AG08396 (cell line): Measurements from ENCODE around the gene POTEJ.
"Not testable (repeated sequence)": the region's sequence is repeated elsewhere in the genome, so short reads cannot be mapped to it uniquely, and the experiment has no call there.

Source experiments
- DNase-seq: peaks from one replicate; pipeline ENCODE4 v3.0.0; 2012; ENCODE audit warnings: low spot score, mixed read lengths

Gene POTEJ

DNA sequence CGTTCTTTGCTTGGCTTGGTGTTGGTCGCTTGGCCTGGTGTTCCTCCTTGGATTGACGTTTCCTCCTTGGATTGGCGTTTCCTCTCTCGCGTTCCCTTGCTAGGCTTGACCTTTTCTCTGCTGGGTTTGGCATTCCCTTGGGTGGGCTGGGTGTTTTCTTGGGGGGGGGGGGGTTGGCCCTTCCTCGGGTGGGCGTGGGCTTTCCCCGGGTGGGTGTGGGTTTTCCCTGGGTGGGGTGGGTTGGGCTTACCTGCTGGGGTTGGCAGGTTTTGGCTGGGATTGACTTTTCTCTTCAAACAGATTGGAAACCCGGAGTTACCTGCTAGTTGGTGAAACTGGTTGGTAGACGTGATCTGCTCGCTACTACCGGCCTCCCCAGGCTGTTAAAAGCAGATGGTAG is at the start of gene POTEJ:
TSS of gene POTEJ (plus strand) at position 301 of the 400 bp plus-strand sequence. CDS start at position 394, 93 bp downstream.
- DNase-seq: not testable (repeated sequence)

DNA sequence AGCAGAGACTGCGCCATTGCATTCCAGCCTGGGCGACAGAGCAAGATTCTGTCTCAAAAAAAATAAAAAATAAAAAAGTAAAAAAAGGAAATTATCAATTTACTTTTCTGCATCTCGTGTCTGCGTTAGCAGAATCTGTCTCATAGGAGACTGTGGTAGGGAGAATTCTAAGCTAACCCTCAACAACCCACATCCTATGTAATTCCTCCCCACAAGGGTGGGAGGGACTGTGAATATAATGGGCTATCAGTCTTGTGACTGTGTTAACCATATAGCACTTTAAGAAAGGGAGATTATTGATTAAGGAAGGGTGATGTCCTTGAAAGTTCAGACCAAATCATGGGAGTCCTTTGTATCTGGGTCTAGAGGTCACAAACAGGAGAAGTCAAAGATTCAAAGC is 45.1 kb upstream of the POTEJ start:
- not testable (repeated sequence) for DNase-seq

GRCh38 chr2:130571929-130572328 is 39.3 kb upstream of the POTEJ start:
- not testable (repeated sequence) for DNase-seq

GRCh38 chr2:130574230-130574629 is 37.0 kb upstream of the POTEJ start:
- not testable (repeated sequence) for DNase-seq

DNA sequence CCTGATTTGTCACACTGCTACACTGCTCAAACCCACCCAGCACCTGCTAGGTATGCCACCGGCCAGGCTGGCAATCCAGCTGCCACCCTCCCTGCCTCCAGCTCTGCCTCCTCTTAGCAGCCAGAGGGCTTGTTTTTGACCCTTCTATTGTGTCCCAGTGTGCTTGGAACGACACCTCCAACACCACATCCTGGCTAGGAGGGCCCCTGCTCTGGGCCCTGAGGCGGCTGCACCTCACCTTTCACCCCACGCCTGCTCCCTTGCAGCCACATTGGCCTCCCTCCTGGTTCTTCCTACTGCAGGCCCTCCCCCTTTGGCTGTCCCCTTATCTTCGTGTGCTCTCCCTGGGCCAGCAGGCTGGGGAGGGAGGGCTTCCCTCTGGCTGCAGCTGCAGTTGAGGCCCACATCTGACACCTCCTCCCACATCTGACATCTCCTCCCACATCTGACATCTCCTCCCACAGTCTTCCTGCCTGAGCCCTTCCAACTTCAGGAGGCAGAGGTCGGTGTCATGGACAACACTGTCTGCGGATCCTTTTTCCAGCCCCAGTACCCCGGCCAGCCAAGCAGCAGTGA is 34.9 kb upstream of the POTEJ start:
- DNase-seq: not testable (repeated sequence)

DNA sequence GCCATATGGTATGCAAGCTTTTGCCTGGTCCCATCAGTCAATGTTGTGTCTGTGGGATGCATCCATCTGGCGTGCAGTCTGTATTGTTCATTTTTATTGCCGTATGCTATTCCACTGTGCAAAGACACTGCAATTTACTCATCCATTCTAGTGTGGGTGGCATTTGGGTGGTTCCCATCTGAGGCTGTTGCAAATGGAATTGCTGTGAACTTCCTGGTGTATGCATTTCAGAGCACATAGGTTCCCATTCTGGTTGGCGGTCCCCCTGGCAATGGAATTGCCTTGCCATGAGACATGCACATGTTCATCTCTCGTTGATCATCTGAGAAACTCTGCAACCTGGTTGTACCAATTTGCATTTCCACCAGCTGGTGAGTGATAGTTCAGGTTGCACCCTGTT is 33.7 kb upstream of the POTEJ start:
- not testable (repeated sequence) for DNase-seq

DNA sequence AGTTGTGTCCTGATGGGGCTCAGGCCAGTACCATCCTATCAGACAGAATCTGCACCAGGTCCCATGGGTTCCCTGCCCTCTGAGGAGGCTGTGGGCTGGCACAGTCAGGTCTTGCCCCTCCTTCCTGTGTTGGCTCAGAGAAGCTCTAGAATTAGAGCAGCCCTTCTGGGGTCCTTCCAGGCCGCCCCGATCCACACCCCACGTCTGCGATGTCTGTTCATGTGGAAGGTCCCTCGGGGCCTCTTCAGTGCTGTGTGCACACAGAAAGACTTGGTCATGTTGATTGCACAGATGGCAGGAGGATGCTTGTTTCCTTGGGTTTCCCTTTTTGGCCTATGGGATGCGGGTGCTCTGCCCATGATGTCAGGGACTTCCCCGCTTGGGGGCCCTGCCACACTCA is 32.1 kb upstream of the POTEJ start:
- not testable (repeated sequence) for DNase-seq

- not testable (repeated sequence) for DNase-seq
These were observed 29.7 kb upstream of the POTEJ start for GRCh38 chr2:130581491-130581890.

DNA sequence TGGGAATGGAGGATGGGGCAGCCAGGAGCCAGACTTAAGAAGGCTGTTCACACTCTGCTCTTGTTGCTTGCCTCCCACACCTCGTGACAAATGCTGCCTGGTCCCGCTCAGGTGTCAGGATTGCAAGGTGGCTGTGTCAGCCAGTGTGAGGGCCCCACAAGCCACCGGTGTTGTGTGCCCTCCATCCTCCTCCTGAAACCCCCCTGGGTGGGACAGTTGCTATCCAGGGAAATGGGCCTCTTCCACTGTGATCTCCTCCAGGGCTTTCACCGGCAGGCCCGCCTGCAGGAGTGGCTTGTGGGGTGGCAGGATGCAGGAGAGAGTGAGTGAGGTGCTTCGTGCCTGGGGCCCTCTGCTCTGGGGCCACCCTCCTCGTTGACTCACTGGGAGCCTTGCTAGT is 28.3 kb upstream of the POTEJ start:
- not testable (repeated sequence) for DNase-seq

GRCh38 chr2:130583582-130583981 is 27.7 kb upstream of the POTEJ start:
- DNase-seq: not testable (repeated sequence)

DNA sequence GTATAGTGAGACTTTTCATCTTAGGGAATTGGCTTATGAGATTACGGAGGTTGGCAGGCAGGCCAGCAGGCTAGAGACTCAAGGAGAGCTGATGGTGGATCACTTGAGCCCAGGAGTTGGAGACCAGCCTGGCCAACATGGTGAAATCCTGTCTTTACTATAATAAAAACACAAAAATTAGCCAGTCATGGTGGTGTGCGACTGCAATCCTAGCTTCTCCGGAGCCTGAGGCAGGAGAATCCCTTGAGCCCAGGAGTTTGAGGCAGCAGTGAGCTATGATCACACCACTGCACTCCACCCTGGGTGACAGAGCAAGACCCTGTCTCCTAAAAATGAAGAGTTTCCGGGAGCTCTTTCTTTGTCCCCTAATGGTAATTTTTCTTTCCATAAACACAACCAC is 26.5 kb upstream of the POTEJ start:
- DNase-seq: not testable (repeated sequence)

GRCh38 chr2:130588688-130589458 is 22.4 kb upstream of the POTEJ start:
- DNase-seq: not testable (repeated sequence)

GRCh38 chr2:130590170-130590841 is 20.9 kb upstream of the POTEJ start:
- DNase-seq: not testable (repeated sequence)

GRCh38 chr2:130590842-130591359 is 20.3 kb upstream of the POTEJ start:
- DNase-seq: not testable (repeated sequence)

- DNase-seq: not testable (repeated sequence)
These were observed 18.3 kb upstream of the POTEJ start for GRCh38 chr2:130592791-130593414.

DNA sequence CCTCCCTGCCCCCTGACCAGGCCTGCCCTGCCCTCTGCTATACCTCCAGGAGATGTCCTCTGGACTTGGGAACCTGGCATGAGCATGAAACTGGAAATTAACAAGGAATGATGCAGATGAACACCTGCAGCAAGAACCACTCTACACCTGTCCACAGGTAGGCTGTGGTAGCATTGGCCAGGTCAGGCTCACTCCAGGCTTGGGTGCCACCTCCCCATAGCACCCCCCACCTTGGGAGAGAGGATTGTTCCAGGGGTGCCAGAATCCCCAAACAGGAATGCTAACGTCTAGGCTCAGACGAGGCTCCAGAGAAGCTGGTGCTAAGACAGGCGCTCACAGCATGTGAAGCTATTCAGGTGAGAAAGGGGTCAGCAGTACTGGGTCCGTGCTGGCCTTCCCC is 17.2 kb upstream of the POTEJ start:
- DNase-seq: not testable (repeated sequence)

DNA sequence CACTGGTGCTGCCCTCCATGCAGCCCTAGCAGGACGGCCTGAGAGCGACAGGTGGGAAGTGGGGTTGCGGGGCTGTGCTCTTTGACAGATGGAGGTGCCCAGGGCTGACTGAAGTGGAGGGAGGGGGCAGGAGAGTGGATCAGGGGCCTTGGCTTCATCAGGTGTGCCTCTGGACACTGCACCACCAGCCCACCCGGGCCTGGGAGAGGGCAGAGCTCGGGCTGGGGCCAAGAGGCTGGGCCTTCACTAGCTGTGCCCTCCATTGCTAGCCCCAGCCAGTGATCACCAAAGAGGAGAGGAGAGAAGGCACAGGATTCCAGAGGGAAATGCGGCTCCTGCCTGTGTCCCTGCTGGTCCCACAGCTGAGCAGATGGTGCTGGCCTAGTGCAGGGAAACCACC is 14.5 kb upstream of the POTEJ start:
- not testable (repeated sequence) for DNase-seq

DNA sequence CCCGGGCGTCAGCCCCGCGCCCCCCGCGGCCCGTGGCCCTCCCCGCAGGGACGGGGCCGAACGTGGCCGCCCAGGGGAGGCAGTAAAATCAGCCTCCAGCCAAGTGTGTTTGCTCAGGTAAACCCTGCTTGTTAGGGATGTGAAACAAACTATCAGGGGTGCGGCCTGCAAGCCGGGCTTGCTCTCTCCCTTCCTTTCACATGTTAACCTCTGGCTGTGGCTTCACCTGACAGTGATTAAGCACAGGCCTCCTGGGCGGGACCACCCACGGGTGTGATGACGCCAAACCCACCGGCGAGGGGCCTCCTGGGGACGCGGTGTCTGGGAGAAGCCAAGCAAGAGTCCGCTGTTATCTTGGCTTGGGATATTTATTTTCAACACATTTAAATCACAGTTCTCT is 13.2 kb upstream of the POTEJ start:
- DNase-seq: not testable (repeated sequence)

GRCh38 chr2:130598463-130598862 is 12.8 kb upstream of the POTEJ start:
- DNase-seq: not testable (repeated sequence)

DNA sequence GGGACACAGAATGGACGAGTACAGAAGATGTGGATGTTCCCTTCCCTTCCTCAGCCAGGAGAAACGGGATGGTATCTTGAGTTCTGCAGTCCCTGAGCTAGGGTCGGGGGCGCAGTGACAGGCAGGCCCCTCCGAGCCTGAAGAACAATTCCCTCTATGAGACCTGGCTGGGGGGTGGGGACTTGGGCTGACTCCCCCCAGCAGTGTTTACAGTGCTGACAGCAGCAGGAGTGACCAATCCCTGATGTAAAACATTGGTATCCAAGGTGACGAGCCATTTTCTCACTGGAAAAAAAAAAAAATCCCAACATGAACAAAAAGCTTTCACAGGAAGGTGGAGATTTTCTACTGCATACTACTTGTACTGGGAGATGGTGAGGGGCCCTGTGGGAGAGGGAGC is 11.8 kb upstream of the POTEJ start, which contains the start of gene CFC1:
TSS of gene CFC1 (minus strand) at position 183 of the 400 bp plus-strand sequence. CDS start 288 bp downstream, outside the sequence.
- DNase-seq: not testable (repeated sequence)

- not testable (repeated sequence) for DNase-seq
These were observed 11.3 kb upstream of the POTEJ start for GRCh38 chr2:130599926-130600325.
